GM15510 (cell line): ENCODE results near the gene FGF14.

ENCODE experiments used
- POLR2A ChIP-seq: IDR thresholded peaks from 3 replicates; pipeline ENCODE4 v1.6.1; 2011; ENCODE audit warnings: borderline replicate concordance; ENCODE audit not compliant: insufficient read length; ENCODE audit errors: extremely low read depth

The FGF14 gene

DNA sequence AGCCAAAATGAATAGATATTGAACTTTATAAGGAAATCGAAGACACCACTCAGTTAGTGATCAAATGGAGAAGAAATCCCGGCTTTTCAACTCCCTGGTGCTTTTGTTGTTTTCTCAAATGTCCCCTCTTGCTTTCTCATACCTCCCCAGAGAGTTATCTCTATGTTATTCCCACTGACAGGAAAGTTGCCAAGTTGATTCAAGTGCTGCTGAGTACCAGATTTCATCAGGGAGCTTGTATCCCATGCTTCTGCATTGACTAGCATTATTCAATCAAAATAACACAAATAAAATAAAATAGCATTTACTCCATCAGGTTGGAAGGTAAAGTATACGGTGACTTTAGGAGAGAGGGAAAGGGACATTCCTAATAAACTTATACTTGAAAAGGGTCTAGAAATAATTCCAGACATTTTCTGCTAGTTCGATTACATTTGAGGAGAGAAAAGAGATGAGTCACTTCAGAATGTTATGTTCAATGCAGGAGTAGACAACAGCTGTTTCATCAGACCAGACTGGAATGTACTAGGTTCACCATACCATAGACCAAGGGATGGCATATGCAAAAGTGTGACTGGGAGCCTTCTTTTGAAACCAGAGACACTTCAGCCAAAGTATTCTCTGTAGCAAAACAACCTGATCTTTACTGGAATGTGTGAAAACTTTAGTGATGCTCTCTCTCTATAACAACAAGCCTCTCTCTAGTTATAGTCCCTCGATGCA lies 397.8 kb downstream of the FGF14 start:
- TF ChIP-seq POLR2A, result no peak

GRCh38 chr13:102002287-102002686 lies 399.6 kb downstream of the FGF14 start:
- no peak for TF ChIP-seq POLR2A

- TF ChIP-seq POLR2A, result no peak
Measured at GRCh38 chr13:102000764-102001163, 401.1 kb downstream of the FGF14 start.

DNA sequence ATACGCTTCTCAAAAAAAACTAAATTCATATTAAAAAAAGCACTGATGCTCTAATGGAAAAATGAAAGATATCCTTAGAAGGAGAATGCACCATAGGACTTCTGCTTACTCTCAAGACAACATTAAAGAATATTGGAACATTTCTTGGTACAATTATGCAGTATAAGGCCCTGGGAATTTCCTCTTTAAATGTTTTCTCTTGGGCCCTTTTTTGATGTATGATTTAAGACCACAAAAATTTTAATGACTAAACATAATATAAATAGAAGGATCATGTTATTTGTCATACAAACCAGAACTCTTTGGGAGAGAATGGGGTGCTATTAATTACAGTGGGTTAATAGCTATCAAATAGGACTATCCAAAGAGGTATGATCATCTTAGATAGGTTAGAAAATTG lies 403.7 kb downstream of the FGF14 start:
- no peak for TF ChIP-seq POLR2A

DNA sequence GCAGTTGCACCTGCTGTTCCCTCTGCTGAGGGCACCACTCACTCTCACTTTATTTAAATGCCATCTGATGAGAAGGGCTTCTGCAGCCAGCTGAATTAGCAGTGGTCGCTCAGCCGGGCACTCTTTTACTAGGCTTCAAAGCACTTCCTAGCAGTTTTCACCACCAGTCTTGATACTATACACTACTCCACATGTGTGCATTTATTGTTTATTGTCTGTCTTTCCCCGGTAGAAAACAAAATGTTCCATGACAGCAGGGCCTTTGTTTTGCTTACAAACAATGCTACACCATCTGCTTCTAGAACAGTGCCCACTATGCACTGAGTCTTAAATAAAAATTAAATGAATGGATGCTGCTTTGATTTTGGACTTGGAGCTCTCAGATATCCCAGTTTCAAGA lies 404.9 kb downstream of the FGF14 start:
- TF ChIP-seq POLR2A, result no peak

DNA sequence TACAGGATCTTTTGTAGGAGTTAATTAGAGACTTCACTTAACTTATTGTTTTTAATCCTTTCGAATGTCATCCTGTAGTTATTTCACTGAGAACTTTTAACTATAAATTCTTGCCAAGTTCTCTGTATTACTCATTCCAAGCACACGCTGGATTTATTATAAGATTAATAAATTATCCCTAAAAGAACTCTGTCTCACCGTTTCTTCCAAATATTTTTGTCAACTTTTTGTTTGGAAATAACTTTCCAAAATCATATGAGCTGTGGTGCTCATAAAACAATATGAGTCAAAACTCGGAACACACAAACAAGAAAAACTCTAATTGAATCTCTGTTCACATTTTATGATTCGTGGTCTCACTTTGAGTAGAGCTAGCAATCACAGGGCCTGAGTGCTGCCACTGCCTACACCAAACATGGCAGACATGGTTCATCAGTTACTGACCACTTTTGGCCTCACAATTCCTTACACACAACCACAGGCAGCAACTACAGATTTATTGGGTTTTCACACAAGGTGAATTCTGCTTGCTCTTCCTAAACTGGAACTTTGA lies 412.0 kb downstream of the FGF14 start:
- TF ChIP-seq POLR2A, result no peak

DNA sequence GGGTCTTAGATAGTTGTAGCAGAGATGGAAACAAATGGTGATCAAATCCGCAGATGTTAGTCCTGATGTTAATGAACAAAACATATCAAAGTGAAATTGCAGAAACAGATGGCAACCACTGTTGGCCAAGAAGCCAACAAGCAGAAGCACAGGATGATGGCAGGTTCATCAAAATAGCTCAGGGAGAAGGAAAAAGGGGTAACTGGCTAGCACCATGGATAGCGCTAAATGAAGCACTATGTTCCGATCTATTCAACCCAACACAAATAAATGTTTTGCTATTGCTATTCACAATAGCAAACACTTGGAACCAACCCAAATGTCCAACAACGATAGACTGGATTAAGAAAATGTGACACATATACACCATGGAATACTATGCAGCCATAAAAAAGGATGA lies 413.7 kb downstream of the FGF14 start:
- TF ChIP-seq POLR2A, result no peak

DNA sequence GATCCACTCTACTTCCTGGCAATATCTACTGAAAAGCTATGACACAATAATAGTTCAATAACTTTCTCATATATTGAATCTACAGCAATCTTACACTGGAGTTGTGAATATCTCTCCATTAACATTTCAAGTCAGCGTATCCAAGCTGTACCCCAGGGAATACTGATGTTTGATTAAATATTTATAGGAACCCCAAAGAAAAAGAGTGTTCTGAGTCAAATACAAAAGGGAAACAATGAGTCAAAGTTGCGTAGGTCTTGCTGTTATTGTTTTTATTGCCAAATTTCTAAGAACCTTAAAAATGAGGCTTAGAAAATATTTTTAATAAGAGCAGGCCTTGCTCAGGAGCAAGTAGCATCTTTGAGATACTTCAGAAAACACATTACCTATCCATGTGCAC lies 415.5 kb downstream of the FGF14 start:
- no peak for TF ChIP-seq POLR2A

GRCh38 chr13:101985321-101985720 lies 416.5 kb downstream of the FGF14 start:
- TF ChIP-seq POLR2A, result no peak

- no peak for TF ChIP-seq POLR2A
Measured at GRCh38 chr13:101982903-101983302, 418.9 kb downstream of the FGF14 start.

GRCh38 chr13:101979825-101980224 lies 422.0 kb downstream of the FGF14 start:
- no peak for TF ChIP-seq POLR2A

- TF ChIP-seq POLR2A, result no peak
Measured at GRCh38 chr13:101978552-101979315, 423.1 kb downstream of the FGF14 start.

- no peak for TF ChIP-seq POLR2A
Measured at GRCh38 chr13:101977475-101977874, 424.4 kb downstream of the FGF14 start.

GRCh38 chr13:101972191-101972590 lies 429.7 kb downstream of the FGF14 start:
- no peak for TF ChIP-seq POLR2A

DNA sequence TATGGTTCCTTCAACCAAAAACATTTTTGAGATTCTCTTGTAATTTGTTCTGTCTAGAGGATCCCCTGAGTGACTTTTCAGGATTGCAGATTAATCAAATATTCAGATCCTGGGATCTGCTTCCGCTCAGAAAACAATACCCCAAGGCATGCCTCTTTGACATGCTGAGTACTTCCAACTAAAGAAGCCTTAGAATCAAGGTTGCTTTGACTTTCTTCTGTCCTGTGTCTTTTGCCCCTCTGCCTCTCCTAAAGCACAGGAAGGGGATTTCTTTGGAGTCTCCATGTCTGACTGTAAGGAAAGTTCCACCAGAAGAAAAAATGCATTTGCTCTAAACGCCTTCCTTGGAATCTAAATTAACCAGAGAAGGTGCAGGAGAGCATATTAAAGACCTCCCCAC lies 431.5 kb downstream of the FGF14 start:
- TF ChIP-seq POLR2A, result no peak

- no peak for TF ChIP-seq POLR2A
Measured at GRCh38 chr13:101967781-101968180, 434.1 kb downstream of the FGF14 start.
